HG03469 (cell line): ENCODE results near the gene SRSF9.
"Not testable (repeated sequence)": the region's sequence is repeated elsewhere in the genome, so short reads cannot be mapped to it uniquely, and the experiment has no call there.

Source experiments
- ATAC-seq: cut with Tn5 transposase; IDR thresholded peaks from one replicate; pipeline ENCODE4 v1.9.1; 2021; ENCODE audit warnings: mild to moderate bottlenecking, moderate library complexity, moderate number of reproducible peaks; ENCODE audit not compliant: unreplicated experiment

The SRSF9 gene

DNA sequence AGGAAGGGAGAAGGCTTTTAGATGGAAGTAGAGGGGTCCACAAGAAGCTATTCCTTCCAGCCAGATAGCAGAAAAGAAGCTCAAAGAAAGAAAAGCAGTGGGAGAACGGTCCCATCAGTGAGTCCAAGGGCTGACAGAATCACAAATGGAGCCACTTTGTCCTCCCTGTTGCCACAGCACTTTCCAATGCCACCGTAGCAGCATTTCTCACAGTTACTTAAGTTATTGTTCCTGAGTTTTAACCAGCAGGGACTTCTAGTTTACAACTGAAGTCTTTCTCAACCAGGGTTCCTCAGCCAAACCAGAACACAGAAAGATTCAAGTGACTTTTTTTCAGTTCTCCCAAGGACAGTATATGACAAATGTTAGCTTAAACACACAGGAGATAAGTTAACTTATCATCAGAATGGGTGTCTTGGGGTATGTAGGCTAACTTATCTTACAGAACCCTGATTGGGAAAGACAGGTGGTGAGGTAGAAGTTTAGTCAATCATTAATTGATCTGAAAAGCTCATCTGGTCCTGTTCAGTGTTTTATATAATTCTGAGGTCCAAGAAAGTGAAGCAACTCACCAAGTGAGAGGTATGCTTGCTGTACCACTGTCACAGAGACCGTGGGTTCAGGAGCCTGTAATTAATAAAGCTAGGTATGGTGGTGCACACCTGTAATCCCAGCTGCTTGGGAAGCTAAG, 16.3 kb downstream of the SRSF9 start:
- ATAC-seq: no peak

DNA sequence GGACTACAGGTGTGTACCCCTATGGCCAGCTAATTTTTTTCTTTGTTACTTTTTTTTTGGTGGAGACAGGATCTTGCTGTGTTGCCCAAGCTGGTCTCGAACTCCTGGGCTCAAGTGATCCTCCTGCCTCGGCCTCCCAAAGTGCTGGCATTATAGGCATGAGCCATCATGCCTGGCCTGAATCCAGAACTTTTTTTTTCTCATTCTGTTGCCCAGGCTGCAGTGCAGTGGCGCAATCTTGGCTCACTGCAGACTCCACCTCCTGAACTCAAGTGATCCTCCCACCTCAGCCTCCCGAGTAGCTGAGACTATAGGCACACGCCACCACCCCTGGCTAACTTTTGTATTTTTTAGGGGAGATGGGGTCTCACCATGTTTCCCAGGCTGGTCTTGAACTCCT, 17.0 kb downstream of the SRSF9 start:
- not testable (repeated sequence) for ATAC-seq

DNA sequence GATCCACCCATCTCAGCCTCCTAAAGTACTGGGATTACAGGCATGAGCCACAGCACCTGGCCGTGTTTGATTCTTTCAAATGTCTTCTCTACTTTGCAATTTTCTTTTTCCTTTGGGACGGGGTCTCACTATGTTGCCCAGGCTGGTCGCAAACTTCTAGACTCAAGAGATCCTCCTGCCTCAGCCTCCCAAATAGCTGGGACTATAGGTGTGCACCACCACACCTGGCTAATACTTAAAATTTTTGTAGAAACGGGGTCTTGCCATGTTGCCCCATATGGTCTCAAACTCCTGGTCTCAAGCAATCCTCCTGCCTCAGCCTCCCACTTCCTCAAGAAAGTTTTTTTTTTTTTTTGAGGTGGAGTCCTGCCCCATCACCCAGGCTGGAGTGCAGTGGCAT, 21.6 kb downstream of the SRSF9 start:
- ATAC-seq: no peak

DNA sequence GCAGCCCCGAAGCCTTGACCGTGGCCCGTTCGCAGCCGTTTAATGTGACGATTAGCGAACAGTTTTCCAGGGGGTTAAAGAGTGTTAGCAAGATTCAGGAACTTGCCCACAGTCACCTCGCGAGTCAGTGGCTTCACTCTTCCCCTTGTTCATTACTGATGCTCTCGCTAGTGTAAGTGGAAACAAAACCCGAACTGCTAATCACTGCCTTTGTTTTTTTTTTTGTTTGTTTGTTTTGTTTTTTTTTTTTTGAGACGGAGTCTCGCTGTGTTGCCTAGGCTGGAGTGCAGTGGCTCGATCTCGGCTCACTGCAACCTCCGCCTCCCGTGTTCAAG, 22.7 kb downstream of the SRSF9 start:
- not testable (repeated sequence) for ATAC-seq

DNA sequence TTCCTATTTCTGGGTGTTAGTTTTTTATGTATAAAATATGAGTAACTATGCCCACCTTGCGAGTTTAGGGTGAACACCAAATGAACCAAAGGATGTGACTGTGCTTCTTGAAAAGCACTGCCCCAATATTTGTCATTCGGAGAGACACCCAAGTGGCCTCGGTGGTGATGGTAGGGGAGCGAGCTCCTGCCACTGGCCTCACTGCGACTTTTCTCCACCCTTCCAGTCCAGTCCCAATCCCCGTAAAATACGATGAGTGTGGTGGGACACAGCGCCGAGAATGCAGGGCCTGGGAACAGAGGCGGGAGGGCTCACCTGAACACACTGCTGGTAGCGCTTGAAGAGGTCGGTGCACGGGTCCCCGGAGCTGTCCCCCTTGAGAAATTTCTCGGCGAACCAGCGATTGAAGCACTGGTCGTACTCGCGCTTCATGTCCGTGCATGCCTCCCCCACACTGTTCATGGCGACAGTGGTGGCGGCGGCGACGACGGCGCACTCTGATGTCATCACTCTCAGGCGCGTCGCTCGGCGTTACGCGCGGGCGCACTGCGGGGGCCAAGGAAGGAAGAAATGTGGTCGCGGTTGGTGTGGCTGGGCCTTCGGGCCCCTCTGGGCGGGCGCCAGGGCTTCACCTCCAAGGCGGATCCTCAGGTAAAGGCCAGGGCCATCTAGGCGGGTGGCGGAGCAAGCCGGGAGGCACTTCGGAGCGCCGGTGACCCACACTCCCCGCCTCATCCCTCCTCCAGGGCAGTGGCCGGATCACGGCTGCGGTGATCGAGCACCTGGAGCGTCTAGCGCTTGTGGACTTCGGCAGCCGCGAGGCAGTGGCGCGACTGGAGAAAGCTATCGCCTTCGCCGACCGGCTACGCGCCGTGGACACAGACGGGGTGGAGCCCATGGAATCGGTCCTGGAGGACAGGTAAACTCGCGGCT, 23.4 kb downstream of the SRSF9 start, which contains the start of the genes GATC and TRIAP1:
GATC (plus strand) TSS at position 534 of the 933 bp plus-strand sequence; CDS start at position 571, 37 bp downstream.
TRIAP1 (minus strand) TSS at position 474 of the 933 bp plus-strand sequence; CDS start at position 462, 12 bp downstream.
- peak; percentile 68 for ATAC-seq

DNA sequence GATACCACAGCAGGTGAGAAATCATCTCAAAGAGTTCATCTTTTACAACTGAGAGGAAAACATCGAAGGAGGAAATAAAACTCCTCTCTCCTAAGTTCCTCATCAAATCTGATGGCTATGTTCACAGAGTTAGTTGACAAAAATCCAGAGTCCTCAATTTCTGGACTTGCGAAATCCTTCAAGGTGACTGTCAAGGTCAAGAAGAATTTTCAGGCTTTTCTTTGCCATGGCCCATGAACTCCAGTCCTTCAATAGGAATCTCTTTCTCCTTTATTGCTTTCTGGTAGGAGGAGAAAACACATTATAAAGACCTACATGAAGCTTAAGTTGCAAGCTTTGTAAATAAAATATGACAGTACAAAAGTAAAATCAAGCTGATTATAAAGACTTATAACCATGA, 24.9 kb downstream of the SRSF9 start:
- no peak for ATAC-seq

DNA sequence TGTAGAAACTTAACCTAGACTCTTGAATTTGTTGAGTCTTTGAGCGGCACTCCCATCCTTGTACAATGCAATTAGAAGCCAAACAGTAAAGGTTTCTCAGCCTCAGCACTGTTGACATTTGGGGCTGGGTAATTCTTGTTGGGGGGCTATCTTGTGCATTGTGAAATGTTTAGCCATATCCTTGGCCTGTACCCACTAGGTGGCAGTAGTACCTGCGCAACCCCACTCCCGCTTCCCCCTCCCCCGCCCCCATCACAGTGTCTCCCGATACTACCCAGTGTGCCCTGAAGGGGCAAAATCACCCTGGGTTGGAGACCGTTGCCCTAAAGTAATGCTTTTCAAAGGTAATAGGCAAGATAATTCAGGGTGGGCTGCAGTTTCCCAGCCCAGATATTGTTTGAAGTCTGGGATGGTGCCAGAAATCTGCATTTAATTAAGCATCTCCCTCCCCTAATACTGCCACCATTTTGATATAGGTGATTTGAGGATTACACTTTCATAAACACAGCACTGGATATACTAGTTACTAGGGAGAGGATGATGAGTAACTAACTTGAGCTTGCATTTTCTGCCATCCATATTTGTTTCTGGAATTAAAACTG, 29.8 kb downstream of the SRSF9 start:
- no peak for ATAC-seq

DNA sequence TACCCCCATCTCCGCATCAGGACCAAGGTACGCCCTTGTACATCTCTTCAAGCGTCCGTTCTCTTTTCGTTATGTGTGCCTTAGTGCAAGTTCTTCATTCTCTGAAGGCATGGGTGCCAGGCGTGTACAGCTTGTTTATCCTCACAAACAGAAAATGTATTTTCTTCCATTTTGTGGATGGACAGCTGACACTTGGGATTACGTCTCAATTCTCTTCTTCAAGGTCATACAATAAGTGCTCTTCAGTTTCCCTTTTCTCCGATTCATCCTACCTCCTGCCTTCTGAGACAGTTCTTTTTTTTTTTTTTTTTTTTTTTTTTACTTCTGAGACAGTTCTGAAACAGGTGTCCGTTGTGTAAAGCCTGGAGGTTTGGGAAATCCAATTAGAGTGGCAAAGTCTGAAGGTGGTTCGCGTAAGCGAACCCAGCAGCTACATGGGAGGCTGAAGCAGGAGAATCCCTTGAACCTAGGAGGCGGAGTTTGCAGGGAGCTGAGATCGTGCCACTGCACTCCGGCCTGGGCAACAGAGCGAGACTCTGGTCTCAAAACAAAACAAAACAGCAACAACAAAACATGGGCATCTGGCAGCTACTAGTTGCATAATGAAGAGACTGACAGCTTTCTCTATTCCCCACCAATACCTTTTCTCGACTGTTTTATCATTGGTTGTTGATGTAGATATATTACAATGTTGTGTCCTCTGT, 30.9 kb downstream of the SRSF9 start:
- ATAC-seq: no peak

DNA sequence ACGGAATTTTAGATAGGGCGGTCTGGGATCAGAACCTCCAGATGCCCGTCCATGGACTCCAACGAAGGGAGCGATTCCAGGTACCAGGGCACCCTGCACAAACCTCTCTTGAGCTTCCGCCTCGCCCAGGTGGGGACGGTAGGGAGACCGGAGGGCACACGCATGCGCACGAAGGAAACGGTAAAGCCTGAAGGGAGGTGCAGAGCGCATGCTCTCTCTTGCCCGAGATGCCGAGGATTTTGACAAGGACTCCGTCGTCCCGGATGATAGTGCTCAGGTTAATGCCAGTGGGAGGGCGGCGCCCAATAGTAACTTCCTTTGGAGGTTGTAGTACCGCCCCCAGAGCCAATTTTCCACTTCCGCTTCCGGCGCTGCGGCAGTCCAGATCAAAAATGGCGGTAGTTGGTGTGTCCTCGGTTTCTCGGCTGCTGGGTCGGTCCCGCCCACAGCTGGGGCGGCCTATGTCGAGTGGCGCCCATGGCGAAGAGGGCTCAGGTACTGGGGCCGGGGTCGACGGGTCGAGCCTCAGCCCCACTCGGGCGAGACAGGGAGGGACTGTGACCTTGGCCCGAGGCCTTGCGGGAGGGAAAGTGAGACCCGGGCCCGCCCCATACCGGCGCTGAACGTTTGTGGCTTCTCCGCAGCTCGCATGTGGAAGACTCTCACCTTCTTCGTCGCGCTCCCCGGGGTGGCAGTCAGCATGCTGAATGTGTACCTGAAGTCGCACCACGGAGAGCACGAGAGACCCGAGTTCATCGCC, 31.6 kb downstream of the SRSF9 start, which contains the start of gene COX6A1:
COX6A1 (plus strand) TSS at position 379 of the 760 bp plus-strand sequence; CDS start at position 393, 14 bp downstream.
- peak; percentile 96 for ATAC-seq

DNA sequence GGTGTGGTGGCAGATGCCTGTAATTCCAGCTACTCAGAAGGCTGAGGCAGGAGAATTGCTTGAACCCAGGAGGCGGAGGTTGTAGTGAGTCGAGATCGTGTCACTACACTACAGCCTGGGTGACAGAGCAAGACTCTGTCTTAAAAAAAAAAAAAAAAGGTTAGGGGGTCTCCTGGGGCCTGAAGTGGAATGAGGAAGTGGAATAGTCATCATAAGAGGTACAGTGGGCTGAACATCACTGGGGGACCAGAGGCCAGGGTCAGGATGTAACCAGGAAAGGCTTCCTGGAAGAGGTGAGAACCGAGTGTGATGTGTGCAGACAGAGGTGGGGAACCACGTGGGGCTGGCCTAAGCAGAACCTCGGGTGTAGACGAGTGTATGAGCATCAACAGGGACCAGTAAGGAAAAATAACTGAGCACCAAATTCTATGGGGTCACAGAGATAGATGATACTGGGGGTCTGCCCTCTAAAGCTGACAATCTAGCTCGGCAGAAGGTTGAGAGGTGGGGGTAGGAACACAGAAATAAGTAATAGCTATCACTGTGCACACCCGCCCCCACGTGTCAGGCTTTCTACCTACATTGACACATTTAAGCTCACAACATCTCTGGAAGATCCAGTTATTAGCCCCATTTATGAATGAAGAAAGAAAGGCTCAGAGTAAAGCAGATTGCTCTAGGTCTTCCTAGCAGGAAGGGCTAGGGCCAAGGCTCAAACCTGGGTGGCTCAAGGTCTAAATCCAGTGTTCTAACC, 36.6 kb downstream of the SRSF9 start:
- no peak for ATAC-seq

DNA sequence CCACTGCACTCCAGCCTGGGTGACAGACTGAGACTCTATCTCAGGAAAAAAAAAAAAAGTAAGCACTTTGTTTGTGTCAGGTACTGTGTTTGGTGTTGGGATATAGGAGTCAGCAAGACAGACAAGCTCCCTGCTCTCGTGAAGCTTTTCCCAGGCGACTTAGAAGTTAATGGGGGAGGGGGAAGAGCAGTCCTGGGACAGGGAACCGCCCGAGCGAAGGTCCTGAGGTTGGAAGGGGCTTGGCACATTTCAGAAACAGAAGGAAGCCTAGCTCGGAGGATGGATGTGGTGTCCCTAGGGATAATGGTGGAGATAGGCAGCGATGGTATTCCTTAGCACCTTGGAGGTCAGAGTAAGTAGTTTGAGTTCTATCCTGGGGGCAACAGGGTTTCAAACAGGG, 40.2 kb downstream of the SRSF9 start:
- ATAC-seq: no peak

DNA sequence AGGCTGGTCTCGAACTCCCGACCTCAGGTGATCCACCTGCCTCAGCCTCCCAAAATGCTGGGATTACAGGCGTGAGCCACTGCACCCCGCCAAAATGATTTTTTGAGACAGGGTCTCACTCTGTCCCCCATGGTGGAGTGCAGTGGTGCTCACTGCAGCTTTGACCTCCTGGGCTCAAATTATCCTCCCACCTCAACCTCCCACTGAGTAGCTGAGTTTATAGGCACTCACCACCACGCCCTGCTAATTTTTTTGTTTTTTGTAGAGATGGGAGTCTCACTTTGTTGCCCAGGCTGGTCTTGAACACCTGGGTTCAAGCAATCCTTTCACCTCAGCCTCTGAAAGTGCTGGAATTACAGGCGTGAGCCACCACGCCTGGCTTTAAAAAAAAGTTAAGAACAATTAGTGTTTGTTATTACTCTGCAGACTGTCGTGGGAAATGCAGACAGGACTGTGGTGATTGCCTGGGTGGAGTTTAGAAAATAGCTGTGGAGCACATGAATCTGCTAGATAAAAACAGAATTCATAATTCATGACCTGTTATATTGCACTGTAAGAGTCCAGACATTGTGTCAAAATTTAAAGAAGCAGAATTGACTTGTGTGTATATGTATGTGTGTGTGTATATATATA, 40.8 kb downstream of the SRSF9 start:
- no peak for ATAC-seq

DNA sequence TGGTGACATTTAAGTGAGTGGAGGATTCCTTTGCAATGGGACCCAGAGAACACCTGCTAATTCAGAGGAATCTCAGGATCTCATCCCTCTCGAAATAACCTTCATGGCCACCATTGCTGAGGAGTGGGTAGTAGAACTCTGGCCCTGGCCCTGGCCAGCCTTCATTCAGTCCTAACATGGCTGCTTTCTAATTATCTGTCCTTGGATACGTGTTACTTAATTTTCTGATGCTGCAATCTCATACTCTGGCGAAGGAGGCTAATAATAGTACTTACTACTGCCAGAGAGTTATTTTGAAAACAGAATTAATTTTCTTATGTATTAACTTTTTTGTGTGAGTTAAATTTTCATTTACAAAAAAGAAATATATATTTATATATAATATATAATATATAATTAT, 43.8 kb downstream of the SRSF9 start:
- ATAC-seq: no peak

DNA sequence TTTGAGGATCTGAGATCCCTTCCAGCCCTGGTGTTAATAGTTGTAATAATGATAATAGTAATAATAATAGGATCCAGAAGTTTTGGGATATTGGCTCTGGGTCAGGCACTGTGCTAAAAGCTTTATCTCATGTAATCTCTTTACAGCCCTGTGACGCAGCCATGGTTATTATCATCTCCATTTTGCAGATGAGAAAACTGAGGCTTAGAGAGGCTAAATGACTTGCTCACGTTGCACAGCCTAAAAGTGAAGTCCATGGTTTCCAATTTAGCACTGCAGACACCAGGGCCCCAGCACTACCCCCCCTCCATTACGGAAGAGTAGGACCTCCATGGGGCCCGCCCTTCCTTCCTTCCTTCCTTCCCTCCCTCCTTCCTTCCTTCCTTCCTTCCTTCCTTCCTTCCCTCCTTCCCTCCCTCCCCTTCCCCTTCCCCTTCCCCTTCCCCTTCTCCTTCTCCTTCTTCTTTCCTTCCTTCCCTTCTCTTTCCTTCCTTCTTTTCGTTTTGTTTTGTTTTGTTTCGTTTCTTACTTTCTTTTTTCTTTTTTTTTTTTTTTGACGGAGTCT, 46.6 kb downstream of the SRSF9 start:
- ATAC-seq: no peak

DNA sequence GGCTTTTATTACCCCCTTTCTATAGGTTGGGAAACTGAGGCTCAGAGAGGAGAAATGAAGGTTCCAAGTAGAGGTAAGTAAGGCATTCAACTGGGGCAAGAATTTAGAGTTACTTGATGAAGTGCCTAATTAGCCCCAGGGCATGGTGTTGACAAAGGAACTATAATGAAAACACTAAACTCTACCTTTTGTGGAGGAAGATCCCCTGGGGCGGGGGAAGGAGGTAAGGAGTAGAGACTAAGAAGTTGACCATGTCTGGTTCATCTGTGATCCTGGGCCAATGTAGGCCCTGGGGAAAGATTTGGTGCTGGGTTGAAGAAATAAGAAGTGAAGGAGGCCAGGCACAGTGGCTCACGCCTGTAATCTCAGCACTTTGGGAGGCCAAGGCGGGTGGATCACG, 47.8 kb downstream of the SRSF9 start:
- ATAC-seq: no peak

DNA sequence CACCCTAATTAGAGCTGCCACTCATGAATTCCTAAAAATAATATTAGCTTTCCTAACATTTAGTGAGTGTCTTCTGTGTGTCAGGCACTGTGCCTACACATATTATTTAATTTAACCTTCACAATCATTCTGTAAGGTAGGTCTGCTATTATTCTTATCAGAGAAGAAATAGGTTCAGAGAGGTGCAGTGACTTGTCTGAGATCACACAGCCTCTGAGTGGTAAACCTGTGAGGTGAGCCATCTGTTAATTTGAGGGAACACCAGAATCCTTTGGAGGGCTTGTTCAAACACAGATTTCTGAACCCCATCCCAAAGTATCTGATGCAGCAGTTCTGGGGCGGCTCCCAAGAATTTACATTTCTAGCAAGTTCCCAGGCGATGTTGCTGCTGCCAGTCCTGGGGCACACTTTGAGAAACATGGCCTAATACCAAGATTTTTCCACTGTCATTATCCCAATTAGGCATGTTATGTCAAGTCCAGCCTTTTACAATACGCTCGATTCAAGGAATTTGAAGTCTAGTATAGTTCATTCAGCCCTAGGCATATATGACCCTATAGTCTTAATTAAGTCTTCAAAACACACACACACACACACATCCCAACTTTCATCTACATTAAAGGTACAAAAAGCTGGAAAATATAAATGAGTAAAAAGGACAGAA, 51.5 kb downstream of the SRSF9 start:
- no peak for ATAC-seq

DNA sequence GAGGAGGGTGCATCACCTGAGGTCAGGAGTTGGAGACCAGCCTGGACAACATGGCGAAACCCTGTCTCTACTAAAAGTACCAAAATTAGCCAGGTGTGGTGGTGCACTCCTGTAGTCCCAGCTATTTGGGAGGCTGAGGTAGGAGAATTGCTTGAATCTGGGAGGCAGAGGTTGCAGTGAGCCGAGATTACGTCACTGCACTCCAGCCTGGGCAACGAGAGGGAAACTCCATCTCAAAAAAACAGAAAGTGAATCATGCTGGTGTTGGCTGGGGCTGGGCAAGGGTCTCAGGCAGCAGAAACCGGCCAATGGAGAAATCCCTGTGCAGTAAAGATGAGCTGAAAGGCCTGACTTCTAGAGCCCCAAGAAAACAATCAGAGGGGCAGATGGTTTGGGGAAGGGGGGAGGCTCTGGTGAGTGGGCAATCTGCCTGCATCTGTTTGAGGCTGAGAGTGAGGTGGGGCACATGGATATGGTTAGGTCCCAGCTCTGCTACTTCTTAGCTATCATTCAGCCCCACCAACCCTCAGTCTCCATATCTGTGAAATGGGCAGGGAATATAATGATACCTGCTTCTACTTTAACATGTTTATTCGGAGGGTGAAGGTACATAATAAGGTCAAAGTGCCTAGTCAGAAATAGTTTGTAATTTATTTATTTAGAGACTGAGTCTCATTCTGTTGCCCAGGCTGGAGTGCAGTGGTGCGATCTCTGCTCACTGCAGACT, 52.9 kb downstream of the SRSF9 start:
- no peak for ATAC-seq
